SK-N-SH (cell line): ENCODE results near the gene KIF18A. TPM values are rescaled to one million over a fixed set of nuclear protein-coding genes. Genes with fewer than 3 reads are reported as not detected.

Experiments
- CTCF ChIA-PET: fragments of 300-600, 350-600 bp; formaldehyde crosslinking; extraction: SDS; loops from one replicate; lab custom pipeline; 2021; lab: Yijun Ruan, JAX
- POLR2A ChIA-PET: fragments of 350-600 bp; sonication (Branson Sonifier 250); formaldehyde crosslinking; extraction: SDS; loops from one replicate; lab custom pipeline; 2020; ENCODE audit warnings: antibody characterized with exemption, inconsistent platforms; lab: Yijun Ruan, JAX
- DNase-seq: peaks from one replicate; pipeline ENCODE4 v3.0.0; 2012
- H2AFZ ChIP-seq: fragments of 200-600 bp; sonication (generic); 2 replicates; pipeline ENCODE4 v1.8.1; 2016; ENCODE audit warnings: antibody characterized with exemption, mild to moderate bottlenecking, low read depth
- H3F3A ChIP-seq: fragments of 200-600 bp; sonication (generic); replicated peaks from 2 replicates; pipeline ENCODE3; 2016; ENCODE audit warnings: antibody characterized with exemption, mild to moderate bottlenecking; ENCODE audit not compliant: insufficient read depth
- H3K27ac ChIP-seq, 2 experiments: fragments of 200-500 bp in 1 of 2; fragments of 200-600 bp in 1 of 2; sonication (Bioruptor generic) in 1 of 2; sonication (generic), shearing (Covaris generic) in 1 of 2; 2 replicates each; pipeline versions ENCODE4 v1.5.1 to v1.6.1; 2014 to 2016; ENCODE audit warnings: low read depth in 2 of 2, inconsistent platforms in 1 of 2, low read length in 1 of 2, mild to moderate bottlenecking in 1 of 2, mixed read lengths in 1 of 2
- H3K27me3 ChIP-seq: fragments of 200-600 bp; sonication (generic), shearing (Covaris generic); 2 replicates; pipeline ENCODE4 v1.6.1; 2016; ENCODE audit warnings: mixed run types; ENCODE audit not compliant: insufficient read depth
- H3K36me3 ChIP-seq, 2 experiments: fragments of 200-500 bp in 1 of 2; fragments of 200-600 bp in 1 of 2; sonication (Bioruptor generic) in 1 of 2; sonication (generic) in 1 of 2; replicated peaks in 1 of 2; 2 replicates each; pipeline versions ENCODE3 to v1.5.1; 2014 to 2016; ENCODE audit warnings: low read length in 1 of 2, mild to moderate bottlenecking in 1 of 2; ENCODE audit not compliant: insufficient read depth in 2 of 2, control insufficient read depth in 1 of 2
- H3K4me1 ChIP-seq, 2 experiments: fragments of 200-500 bp in 1 of 2; fragments of 200-600 bp in 1 of 2; sonication (Bioruptor generic) in 1 of 2; sonication (generic), shearing (Covaris generic) in 1 of 2; 2 replicates each; pipeline versions ENCODE4 v1.5.1 to v1.6.1; 2014 to 2016; ENCODE audit warnings: low read depth in 1 of 2, low read length in 1 of 2, mixed run types in 1 of 2; ENCODE audit not compliant: insufficient read depth in 2 of 2, control insufficient read depth in 1 of 2
- H3K4me2 ChIP-seq: fragments of 200-600 bp; sonication (generic), shearing (Covaris generic); 2 replicates; pipeline ENCODE4 v1.6.1; 2017; ENCODE audit warnings: mixed run types
- H3K4me3 ChIP-seq, 2 experiments: fragments of 200-500 bp in 1 of 2; fragments of 200-600 bp in 1 of 2; sonication (Bioruptor generic) in 1 of 2; sonication (generic), shearing (Covaris generic) in 1 of 2; 2 replicates each; pipeline versions ENCODE4 v1.5.1 to v1.8.1; 2014 to 2016; ENCODE audit warnings: low read depth in 2 of 2, inconsistent platforms in 1 of 2, low read length in 1 of 2, mild to moderate bottlenecking in 1 of 2, mixed read lengths in 1 of 2, moderate library complexity in 1 of 2
- H3K79me2 ChIP-seq: fragments of 200-600 bp; sonication (generic); 2 replicates; pipeline ENCODE4 v1.8.1; 2017; ENCODE audit warnings: mild to moderate bottlenecking; ENCODE audit not compliant: insufficient read depth
- H3K9ac ChIP-seq: fragments of 200-600 bp; sonication (generic); 2 replicates; pipeline ENCODE4 v1.6.1; 2017; ENCODE audit warnings: mixed run types
- H3K9me2 ChIP-seq: fragments of 200-600 bp; sonication (generic); 2 replicates; pipeline ENCODE4 v1.6.1; 2017; ENCODE audit warnings: mixed run types
- H3K9me3 ChIP-seq: fragments of 200-600 bp; sonication (generic); 2 replicates; pipeline ENCODE4 v1.6.1; 2017; ENCODE audit warnings: mixed run types, mild to moderate bottlenecking, moderate library complexity
- H4K20me1 ChIP-seq: fragments of 200-600 bp; sonication (generic); 2 replicates; pipeline ENCODE4 v1.6.1; 2017; ENCODE audit warnings: mild to moderate bottlenecking, mixed run types; ENCODE audit not compliant: insufficient read depth
- CHD2 ChIP-seq: fragments of 150-350 bp; IDR thresholded peaks from 2 replicates; pipeline ENCODE4 v1.6.1; 2018; ENCODE audit warnings: low read length; ENCODE audit not compliant: partially characterized antibody
- CTCF ChIP-seq: fragments of 200-600 bp; sonication (generic); IDR thresholded peaks from 2 replicates; pipeline ENCODE4 v1.6.1; 2017; ENCODE audit warnings: antibody characterized with exemption, mild to moderate bottlenecking, moderate library complexity
- ELF1 ChIP-seq: IDR thresholded peaks from 2 replicates; pipeline ENCODE4 v1.4.0; 2012
- EP300 ChIP-seq, 2 experiments: IDR thresholded peaks; 2 replicates each; pipeline versions ENCODE4 v1.4.0 to v1.6.1; 2012; ENCODE audit warnings: borderline replicate concordance in 1 of 2, low read depth in 1 of 2, low read length in 1 of 2
- EZH2phosphoT487 ChIP-seq: fragments of 200-600 bp; sonication (generic); IDR thresholded peaks from 2 replicates; pipeline ENCODE4 v1.6.1; 2017; ENCODE audit warnings: low read depth, mixed run types, mild to moderate bottlenecking, antibody characterized with exemption, moderate library complexity, borderline replicate concordance
- GABPA ChIP-seq: IDR thresholded peaks from 2 replicates; pipeline ENCODE4 v1.4.0; 2012; ENCODE audit warnings: low read depth, mild to moderate bottlenecking
- GATA2 ChIP-seq: sonication (generic); formaldehyde crosslinking; IDR thresholded peaks from 2 replicates; pipeline ENCODE4 v1.5.0; 2020; ENCODE audit warnings: mild to moderate bottlenecking, missing genetic modification reagents
- IRF3 ChIP-seq: fragments of 150-350 bp; IDR thresholded peaks from 2 replicates; pipeline ENCODE4 v1.6.1; 2016; ENCODE audit warnings: mild to moderate bottlenecking, low read depth, low read length
- MAX ChIP-seq: IDR thresholded peaks from 2 replicates; pipeline ENCODE4 v1.4.0; 2012; ENCODE audit warnings: low read depth
- MEF2A ChIP-seq: IDR thresholded peaks from 2 replicates; pipeline ENCODE4 v1.4.0; 2012; ENCODE audit warnings: low read depth, borderline replicate concordance
- MXI1 ChIP-seq: IDR thresholded peaks from 2 replicates; pipeline ENCODE4 v1.6.1; 2012; ENCODE audit warnings: mild to moderate bottlenecking, low read depth, low read length, improper control_type of control experiment
- NRF1 ChIP-seq: IDR thresholded peaks from 2 replicates; pipeline ENCODE4 v1.6.1; 2012; ENCODE audit warnings: low read depth, mild to moderate bottlenecking, low read length
- POLR2AphosphoS5 ChIP-seq: IDR thresholded peaks from 2 replicates; pipeline ENCODE4 v1.6.1; 2012; ENCODE audit warnings: low read depth, low read length
- RAD21 ChIP-seq: IDR thresholded peaks from 2 replicates; pipeline ENCODE4 v1.6.1; 2012; ENCODE audit warnings: mild to moderate bottlenecking, low read length
- RCOR1 ChIP-seq: fragments of 150-350 bp; IDR thresholded peaks from 2 replicates; pipeline ENCODE4 v1.6.1; 2017; ENCODE audit warnings: antibody characterized with exemption, low read length
- RFX5 ChIP-seq: IDR thresholded peaks from 2 replicates; pipeline ENCODE4 v1.6.1; 2012; ENCODE audit warnings: mild to moderate bottlenecking, improper control_type of control experiment, low read length
- RXRA ChIP-seq: IDR thresholded peaks from 2 replicates; pipeline ENCODE4 v1.4.0; 2012; ENCODE audit warnings: low read depth, mild to moderate bottlenecking, borderline replicate concordance
- SMC3 ChIP-seq: IDR thresholded peaks from 2 replicates; pipeline ENCODE4 v1.6.1; 2012; ENCODE audit warnings: low read depth, low read length, improper control_type of control experiment
- TAF1 ChIP-seq: IDR thresholded peaks from 2 replicates; pipeline ENCODE4 v1.6.1; 2012; ENCODE audit warnings: low read depth, mild to moderate bottlenecking, low read length, moderate library complexity, borderline replicate concordance
- TCF12 ChIP-seq: IDR thresholded peaks from 2 replicates; pipeline ENCODE4 v1.4.0; 2012
- TEAD4 ChIP-seq: IDR thresholded peaks from 2 replicates; pipeline ENCODE4 v1.4.0; 2012; ENCODE audit warnings: mild to moderate bottlenecking, borderline replicate concordance; ENCODE audit not compliant: insufficient read depth
- USF1 ChIP-seq: IDR thresholded peaks from 2 replicates; pipeline ENCODE4 v1.4.0; 2012; ENCODE audit warnings: low read depth, borderline replicate concordance
- ZBTB33 ChIP-seq: IDR thresholded peaks from 2 replicates; pipeline ENCODE4 v1.4.0; 2012; ENCODE audit warnings: low read depth, borderline replicate concordance
- WGBS: methylation state at CpG from one replicate; pipeline ENCODE4 v1.1.6; 2017; ENCODE audit warnings: low lambda C conversion rate; 5-methylcytosine and 5-hydroxymethylcytosine counted together
- polyA plus RNA-seq, 3 experiments: library from polyadenylated mRNA; depleted of rRNA; stranded (reverse); fragments of >200 nt; gene quantifications; 2 replicates each; pipeline ENCODE4 v1.2.3, GENCODE V29; 2012

Gene KIF18A
- polyA plus RNA-seq, 1 of the 3 experiments (the other 2 are of a cell fraction) = 3.8 TPM

GRCh38 chr11:28110108-28110820 is 2.3 kb upstream of the KIF18A start:
- under 1% methylated on average over 20 of the region's 31 CpGs for WGBS
- Histone ChIP-seq H3K9me3 (no peaks in the 10 kb centered on the region), H3K9ac (peak overlapping the region; percentile 88), H3F3A (peaks cover 22% of the 10 kb centered on the region), H3K79me2 (peaks cover 78% of the 10 kb centered on the region), H3K27ac (peak overlapping the region; percentile 83 to 91), H3K9me2 (no peaks in the 10 kb centered on the region), H3K4me3 (peak overlapping the region; percentile 72 to 82), H4K20me1 (no peaks in the 10 kb centered on the region), H2AFZ (peak overlapping the region; percentile 69), H3K4me2 (peak overlapping the region; percentile 74), H3K4me1 (peaks cover 14 to 32% of the 10 kb centered on the region in 2 experiments; a peak in 3 of 4 replicates), H3K36me3 (peaks cover 18 to 19% of the 10 kb centered on the region in 2 experiments), H3K27me3 (no peaks in the 10 kb centered on the region)
- CTCF ChIA-PET = interaction anchor here (1.4 kb wide), 1 partner anchor 391 kb away, joined by 4 read pairs; no protein-coding TSS in a partner anchor
- POLR2A ChIA-PET = no interaction called here
- peak; percentile 60 for DNase-seq
- peak; percentile 49; the same call in 1 of the 2 replicates for TF ChIP-seq ZBTB33
- TF ChIP-seq POLR2AphosphoS5 = peak; percentile 87
- no peak for TF ChIP-seq NRF1
- peak; percentile 73 for TF ChIP-seq GABPA
- no peak for TF ChIP-seq MEF2A
- TF ChIP-seq TCF12 = peak; percentile 42; the same call in 1 of the 2 replicates
- peak; percentile 68 for TF ChIP-seq ELF1
- TF ChIP-seq RXRA = no peak
- 0 out of 2 replicates have a peak, but pooled peaks have one; percentile 33 for TF ChIP-seq RCOR1
- no peak for TF ChIP-seq RFX5
- TF ChIP-seq SMC3 = no peak
- TF ChIP-seq MXI1 = peak; percentile 79
- peak; percentile 83 for TF ChIP-seq CHD2
- TF ChIP-seq EP300 (IDR thresholded peaks at IDR 0.05; ENCODE audit: borderline replicate concordance in 1 of 2, low read depth in 1 of 2, low read length in 1 of 2) = peak in 1 of 2 experiments; percentile 57; a peak in 1 of 4 replicates
- TF ChIP-seq TAF1 = peak; percentile 94
- TF ChIP-seq USF1 = peak; percentile 64
- peak; percentile 89 for TF ChIP-seq MAX
- no peak for TF ChIP-seq EZH2phosphoT487
- no peak for TF ChIP-seq TEAD4
- 0 out of 2 replicates have a peak, but pooled peaks have one; percentile 24 for TF ChIP-seq GATA2 (CRISPR knock-in tag)
- 0 out of 2 replicates have a peak, but pooled peaks have one; percentile 1 for TF ChIP-seq RAD21
- TF ChIP-seq IRF3 = peak; percentile 39; the same call in 1 of the 2 replicates
- 0 out of 2 replicates have a peak, but pooled peaks have one; percentile 11 for TF ChIP-seq CTCF
